K562 (cell line): ENCODE results near the gene TNIK.

Experiments
- ARNT ChIP-seq, 2 experiments: fragments of 450-650 bp; IDR thresholded peaks; 2 replicates each; pipeline ENCODE4 v1.6.1; 2016; ENCODE audit warnings: mild to moderate bottlenecking in 1 of 2
- ATF3 ChIP-seq, 2 experiments: fragments of 450-650 bp in 1 of 2; sonication (generic) in 1 of 2; formaldehyde crosslinking in 1 of 2; IDR thresholded peaks in 1 of 2; conservative IDR thresholded peaks in 1 of 2; 2 replicates each; pipeline versions ENCODE4 v1.6.1 to v1.8.1; 2016 to 2023; ENCODE audit warnings: mild to moderate bottlenecking in 2 of 2, moderate library complexity in 2 of 2, inconsistent platforms in 1 of 2, missing genetic modification reagents in 1 of 2
- CHD1 ChIP-seq: fragments of 200-600 bp; sonication (generic); IDR thresholded peaks from one replicate; pipeline ENCODE4 v1.6.1; 2012; ENCODE audit warnings: mild to moderate bottlenecking, moderate library complexity, low read length, inconsistent platforms
- CTCF ChIP-seq, 3 experiments: IDR thresholded peaks in 2 of 3; conservative IDR thresholded peaks in 1 of 3; 2 replicates each; pipeline ENCODE4 v1.5.1; 2011 to 2012; ENCODE audit warnings: low read length in 3 of 3, mild to moderate bottlenecking in 3 of 3, control low read depth in 2 of 3, improper control_type of control experiment in 1 of 3, inconsistent platforms in 1 of 3, low read depth in 1 of 3, mixed read lengths in 1 of 3, moderate library complexity in 1 of 3; ENCODE audit not compliant: insufficient read depth in 2 of 3
- FOXA1 ChIP-seq: fragments of 450-650 bp; IDR thresholded peaks from 2 replicates; pipeline ENCODE4 v1.6.1; 2016; ENCODE audit warnings: mild to moderate bottlenecking, borderline replicate concordance
- NCOA2 ChIP-seq, 2 experiments: fragments of 450-650 bp; IDR thresholded peaks; 2 replicates each; pipeline ENCODE4 v1.6.1; 2018; ENCODE audit warnings: mild to moderate bottlenecking in 2 of 2, moderate library complexity in 1 of 2; ENCODE audit not compliant: partially characterized antibody in 2 of 2
- NEUROD1 ChIP-seq: fragments of 150-350 bp; IDR thresholded peaks from 2 replicates; pipeline ENCODE4 v1.6.1; 2014; ENCODE audit warnings: borderline replicate concordance, low read length, low read depth; ENCODE audit not compliant: partially characterized antibody
- NFATC3 ChIP-seq: fragments of 450-650 bp; IDR thresholded peaks from 2 replicates; pipeline ENCODE4 v1.6.1; 2017; ENCODE audit warnings: mild to moderate bottlenecking
- POLR2AphosphoS2 ChIP-seq: IDR thresholded peaks from 2 replicates; pipeline ENCODE4 v1.6.1; 2012; ENCODE audit warnings: low read length, improper control_type of control experiment
- PRDM10 ChIP-seq: fragments of 450-650 bp; IDR thresholded peaks from 2 replicates; pipeline ENCODE4 v1.6.1; 2018; ENCODE audit not compliant: partially characterized antibody
- SMARCB1 ChIP-seq: IDR thresholded peaks from 2 replicates; pipeline ENCODE4 v1.6.1; 2011; ENCODE audit warnings: improper control_type of control experiment, low read depth; ENCODE audit not compliant: insufficient read length
- SREBF2 ChIP-seq: sonication (generic); formaldehyde crosslinking; IDR thresholded peaks from 2 replicates; pipeline ENCODE4 v1.4.0; 2020; ENCODE audit warnings: mild to moderate bottlenecking, missing genetic modification reagents
- ZNF232 ChIP-seq: sonication (generic); formaldehyde crosslinking; IDR thresholded peaks from 2 replicates; pipeline ENCODE4 v1.8.0; 2022; ENCODE audit warnings: mild to moderate bottlenecking, missing genetic modification reagents

GRCh38 chr3:171351676-171352075 is 108.5 kb downstream of the TNIK start:
- TF ChIP-seq FOXA1 (no peak), CTCF (IDR thresholded peaks at IDR 0.05 in 2 of 3, conservative IDR thresholded peaks at IDR 0.05 in 1 of 3; ENCODE audit: insufficient read depth in 2 of 3, low read depth in 1 of 3, low read length in 3 of 3) (no peak), NCOA2 (IDR thresholded peaks at IDR 0.05; ENCODE audit: partially characterized antibody in 2 of 2) (no peak), PRDM10 (no peak), SMARCB1 (no peak), SREBF2 (CRISPR knock-in tag) (no peak), ZNF232 (CRISPR knock-in tag) (no peak), NFATC3 (no peak), POLR2AphosphoS2 (no peak), ATF3 (IDR thresholded peaks at IDR 0.05) (no peak), ATF3 (CRISPR knock-in tag; conservative IDR thresholded peaks at IDR 0.05) (no peak), CHD1 (no peak), ARNT (IDR thresholded peaks at IDR 0.05) (no peak), NEUROD1 (no peak)
